Measurements from ENCODE around the gene USP54.
A peak's percentile ranks its signal among the peaks of the same experiment; 100 is the strongest.
"Not testable (repeated sequence)": the region's sequence is repeated elsewhere in the genome, so short reads cannot be mapped to it uniquely, and the experiment has no call there.

Gene USP54, protein sequence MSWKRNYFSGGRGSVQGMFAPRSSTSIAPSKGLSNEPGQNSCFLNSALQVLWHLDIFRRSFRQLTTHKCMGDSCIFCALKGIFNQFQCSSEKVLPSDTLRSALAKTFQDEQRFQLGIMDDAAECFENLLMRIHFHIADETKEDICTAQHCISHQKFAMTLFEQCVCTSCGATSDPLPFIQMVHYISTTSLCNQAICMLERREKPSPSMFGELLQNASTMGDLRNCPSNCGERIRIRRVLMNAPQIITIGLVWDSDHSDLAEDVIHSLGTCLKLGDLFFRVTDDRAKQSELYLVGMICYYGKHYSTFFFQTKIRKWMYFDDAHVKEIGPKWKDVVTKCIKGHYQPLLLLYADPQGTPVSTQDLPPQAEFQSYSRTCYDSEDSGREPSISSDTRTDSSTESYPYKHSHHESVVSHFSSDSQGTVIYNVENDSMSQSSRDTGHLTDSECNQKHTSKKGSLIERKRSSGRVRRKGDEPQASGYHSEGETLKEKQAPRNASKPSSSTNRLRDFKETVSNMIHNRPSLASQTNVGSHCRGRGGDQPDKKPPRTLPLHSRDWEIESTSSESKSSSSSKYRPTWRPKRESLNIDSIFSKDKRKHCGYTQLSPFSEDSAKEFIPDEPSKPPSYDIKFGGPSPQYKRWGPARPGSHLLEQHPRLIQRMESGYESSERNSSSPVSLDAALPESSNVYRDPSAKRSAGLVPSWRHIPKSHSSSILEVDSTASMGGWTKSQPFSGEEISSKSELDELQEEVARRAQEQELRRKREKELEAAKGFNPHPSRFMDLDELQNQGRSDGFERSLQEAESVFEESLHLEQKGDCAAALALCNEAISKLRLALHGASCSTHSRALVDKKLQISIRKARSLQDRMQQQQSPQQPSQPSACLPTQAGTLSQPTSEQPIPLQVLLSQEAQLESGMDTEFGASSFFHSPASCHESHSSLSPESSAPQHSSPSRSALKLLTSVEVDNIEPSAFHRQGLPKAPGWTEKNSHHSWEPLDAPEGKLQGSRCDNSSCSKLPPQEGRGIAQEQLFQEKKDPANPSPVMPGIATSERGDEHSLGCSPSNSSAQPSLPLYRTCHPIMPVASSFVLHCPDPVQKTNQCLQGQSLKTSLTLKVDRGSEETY (N-terminal part only)
- 2.4 to 11.6 (median 7.9) reads per million in 18 experiments for total RNA-seq

- peak; percentile 25 to 47 for DNase-seq
Measured at GRCh38 chr10:73590881-73591799, at the start of gene USP54. USP54 (minus strand) TSS chr10:73591342; CDS start chr10:73575658, 15,684 bp downstream.

DNA sequence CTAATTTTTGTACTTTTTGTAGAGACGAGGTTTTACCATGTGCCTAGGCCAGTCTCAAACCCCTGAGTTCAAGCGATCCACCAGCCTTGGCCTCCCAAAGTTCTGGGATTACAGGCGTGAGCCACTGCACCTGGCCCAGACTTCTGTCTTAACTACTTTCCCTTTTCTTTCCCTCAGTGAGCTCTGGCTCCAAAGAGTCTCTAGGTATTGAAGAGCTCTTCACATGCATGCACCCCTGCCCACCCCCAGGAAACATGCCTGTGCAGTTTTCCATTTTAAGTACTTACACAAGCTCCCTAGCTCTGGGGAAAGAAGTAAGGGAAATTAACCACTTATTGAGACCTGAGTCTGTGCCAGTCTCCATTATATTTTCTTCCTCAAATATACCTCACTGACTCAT is 48.1 kb upstream of the USP54 start:
- DNase-seq: no peak

DNA sequence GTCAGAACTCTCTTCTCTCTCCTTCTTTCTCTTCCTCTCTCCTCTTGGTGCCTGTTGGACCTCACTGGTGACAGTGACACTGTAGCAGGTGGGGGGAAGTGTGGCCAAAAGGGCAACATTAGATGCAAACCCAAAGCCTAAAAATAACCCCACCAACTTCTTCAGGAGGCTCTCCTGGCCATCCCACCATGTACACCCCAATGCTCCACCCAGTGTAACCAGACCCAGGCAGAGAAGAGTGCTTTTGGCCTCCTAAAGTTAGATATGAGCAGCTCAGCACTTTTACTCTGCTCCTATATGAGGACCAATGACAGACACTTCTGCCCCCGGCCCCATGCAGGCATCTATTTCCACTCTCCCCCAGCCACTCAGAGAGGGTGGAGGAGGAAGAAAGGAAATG is 44.6 kb upstream of the USP54 start:
- no peak for DNase-seq

DNA sequence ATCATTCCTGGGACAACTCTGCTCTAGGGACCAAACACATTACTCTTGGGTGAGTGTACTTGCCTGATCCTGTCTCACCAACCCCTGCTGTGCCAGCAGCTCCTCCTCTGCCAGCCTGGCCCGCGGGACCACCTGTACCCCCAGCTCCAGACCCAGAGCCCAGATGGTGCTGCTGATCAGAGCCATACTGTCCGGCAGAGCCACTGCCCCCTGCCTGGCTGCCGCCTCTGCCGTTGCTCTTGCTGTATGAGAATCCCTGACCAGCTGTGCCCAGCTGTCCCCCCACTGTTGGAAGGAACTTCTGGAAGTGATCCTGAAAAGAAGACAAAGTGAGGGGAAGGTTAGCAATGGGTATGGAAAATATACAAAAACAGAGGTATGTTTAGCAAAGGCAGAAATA is 43.3 kb upstream of the USP54 start:
- no peak for DNase-seq

GRCh38 chr10:73629165-73629564 is 38.0 kb upstream of the USP54 start:
- DNase-seq: no peak

GRCh38 chr10:73628405-73628804 is 37.3 kb upstream of the USP54 start:
- no peak for DNase-seq

- no peak for DNase-seq
Measured at GRCh38 chr10:73627300-73627699, 36.2 kb upstream of the USP54 start.

- peak; percentile 98 to 99 for DNase-seq
Measured at GRCh38 chr10:73625884-73626752, 35.0 kb upstream of the USP54 start.

- peak; percentile 10 to 12 for DNase-seq
Measured at GRCh38 chr10:73625004-73625883, 34.1 kb upstream of the USP54 start.

DNA sequence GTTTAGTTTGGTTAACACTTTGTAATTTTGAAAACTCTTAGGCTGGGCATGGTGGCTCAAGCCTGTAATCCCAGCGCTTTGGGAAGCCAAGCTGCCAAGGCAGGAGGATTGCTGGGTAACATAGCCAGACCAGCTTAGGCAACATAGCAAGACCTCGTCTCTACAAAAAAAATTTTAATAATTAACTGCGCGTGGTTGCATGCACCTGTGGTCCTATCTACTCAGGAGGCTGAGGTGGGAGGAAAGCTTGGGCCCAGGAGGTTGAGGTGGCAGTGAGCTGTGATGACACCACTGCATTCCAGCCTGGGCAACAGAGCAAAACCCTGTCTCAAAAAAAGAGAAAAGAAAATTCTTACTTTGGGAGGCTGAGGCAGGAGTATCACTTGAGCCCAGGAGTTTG is 31.9 kb upstream of the USP54 start:
- DNase-seq: no peak

DNA sequence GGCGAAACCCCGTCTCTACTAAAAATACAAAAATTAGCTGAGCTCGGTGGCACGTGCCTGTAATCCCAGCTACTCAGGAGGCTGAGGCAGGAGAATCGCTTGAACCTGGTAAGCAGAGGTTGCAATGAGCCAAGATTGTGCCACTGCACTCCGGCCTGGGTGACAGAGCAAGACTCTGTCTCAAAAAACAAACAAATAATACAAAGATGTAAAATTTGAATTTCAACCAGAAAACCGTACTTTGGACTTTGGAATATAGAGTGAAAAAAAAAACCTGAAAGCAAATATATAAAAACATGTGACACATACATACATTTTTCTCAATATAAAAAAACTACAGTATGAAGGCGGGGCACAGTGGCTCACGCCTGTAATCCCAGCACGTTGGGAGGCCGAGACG is 29.8 kb upstream of the USP54 start:
- not testable (repeated sequence) for DNase-seq

- DNase-seq: not testable (repeated sequence)
Measured at GRCh38 chr10:73617143-73617542, 26.0 kb upstream of the USP54 start.

- DNase-seq: no peak
Measured at GRCh38 chr10:73614720-73615119, 23.6 kb upstream of the USP54 start.

- no peak for DNase-seq
Measured at GRCh38 chr10:73609116-73609515, 18.0 kb upstream of the USP54 start.

DNA sequence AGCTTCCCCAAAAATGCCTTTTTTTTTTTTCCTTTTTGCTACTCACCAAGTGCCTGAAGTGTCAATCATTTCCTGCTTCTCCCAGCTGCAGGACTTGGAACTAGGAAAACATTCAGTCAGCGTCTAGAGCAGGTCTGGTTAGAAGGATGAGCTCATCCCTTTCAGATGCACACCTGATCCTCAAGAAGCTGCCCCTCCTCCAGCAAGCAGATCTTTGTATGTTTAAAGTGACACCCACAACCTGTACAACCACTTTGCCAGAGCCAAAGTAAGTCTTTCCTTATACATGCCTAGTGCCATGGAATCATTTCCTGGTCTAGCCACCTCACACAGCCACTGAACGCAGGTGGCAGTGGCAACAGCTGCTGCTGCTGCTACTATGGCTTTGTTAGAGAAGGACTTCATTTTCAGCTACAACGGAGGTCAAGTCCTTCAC is 10.4 kb upstream of the USP54 start:
- DNase-seq: no peak

DNA sequence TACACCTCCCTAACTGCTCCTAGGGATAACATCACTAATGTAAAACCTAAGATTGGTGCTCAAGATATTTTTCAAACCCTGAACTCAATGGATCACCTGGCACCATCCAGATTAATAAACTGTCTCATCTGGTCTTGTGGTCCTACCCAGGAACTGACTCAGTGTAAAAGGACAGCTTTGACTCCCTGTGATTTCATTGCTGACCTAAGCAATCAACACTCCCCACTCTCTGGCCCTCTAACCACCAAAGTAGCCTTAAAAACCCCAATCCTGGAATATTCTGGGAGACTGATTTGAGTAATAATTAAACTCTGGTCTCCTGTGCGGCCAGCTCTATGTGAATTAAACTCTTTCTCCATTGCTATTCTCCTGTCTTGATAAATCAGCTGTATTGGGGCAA is 6.2 kb upstream of the USP54 start:
- no peak for DNase-seq

DNA sequence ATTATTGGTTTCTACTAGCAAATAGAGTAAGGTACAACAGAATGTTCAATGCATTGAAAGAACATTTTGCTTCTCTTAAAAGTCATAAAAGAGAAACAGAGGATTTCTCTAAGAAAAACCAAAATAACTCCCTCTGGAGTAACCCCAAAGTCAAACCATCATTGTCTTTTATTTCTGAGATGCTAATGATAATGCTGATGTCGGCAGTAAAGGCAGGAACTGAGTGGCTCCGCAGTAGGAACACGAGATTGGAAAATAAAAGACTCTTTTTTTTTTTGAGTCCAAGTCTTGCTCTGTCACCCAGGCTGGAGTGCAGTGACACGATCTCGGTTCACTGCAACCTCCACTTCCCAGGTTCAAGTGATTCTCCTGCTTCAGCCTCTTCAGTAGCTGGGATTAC is 2.7 kb upstream of the USP54 start:
- no peak for DNase-seq

DNA sequence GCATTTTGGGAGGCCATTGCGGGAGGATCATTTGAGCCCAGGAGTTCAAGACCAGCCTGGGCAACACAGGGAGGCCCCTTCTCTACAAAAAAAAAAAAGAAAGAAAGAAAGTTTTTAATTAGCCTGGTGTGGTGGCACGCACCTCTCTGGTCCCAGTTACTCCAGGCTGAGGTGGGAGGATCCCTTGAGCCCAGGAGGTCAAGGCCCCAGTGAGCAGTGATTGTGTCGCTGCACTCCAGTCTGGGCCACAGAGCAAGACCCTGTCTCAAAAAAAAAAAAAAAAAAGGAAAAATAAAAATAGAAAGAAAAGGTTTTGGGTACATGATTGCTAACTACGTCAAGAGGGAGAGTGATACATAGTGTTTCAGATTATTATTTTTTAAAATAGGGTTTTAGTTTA is 2.0 kb upstream of the USP54 start:
- no peak for DNase-seq

DNA sequence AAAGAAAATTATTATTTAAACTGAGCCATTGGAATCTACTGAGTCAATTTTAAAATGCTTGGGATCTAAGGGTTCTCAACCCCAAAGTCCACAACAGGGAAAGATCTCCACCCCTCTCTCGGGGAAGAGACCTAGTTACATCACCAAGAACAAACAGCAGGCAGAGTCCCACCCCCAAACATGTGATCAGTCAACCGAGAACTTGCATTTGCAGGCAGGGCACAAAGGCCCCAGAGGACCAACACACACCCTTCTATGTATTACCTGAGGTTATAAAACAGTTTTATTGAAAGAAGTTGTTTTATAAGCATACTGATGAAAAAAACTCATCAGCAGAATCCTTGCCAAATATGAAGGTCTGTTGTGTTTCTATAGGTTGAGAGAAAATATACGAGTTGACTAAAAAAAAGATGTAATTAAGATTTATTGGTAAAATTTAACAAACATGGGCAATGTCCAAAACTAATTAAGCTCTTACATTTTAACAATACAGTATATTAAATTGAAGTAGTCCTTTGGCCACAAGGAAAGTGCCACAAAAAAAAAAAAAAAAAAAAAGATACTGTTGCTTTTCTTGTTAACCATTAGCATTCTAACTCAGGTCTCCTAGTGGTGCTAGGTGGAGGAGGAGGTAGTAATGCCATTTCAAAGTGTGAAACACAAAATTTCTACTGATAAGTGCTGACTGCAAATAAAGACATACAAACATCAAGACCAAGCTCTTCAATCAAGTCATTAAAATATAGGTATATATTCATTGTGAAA is 975 bp upstream of the USP54 start:
- peak; percentile 55 to 65 for DNase-seq

Data from inflammatory macrophage (primary cell).